AG20443 (cell line): ENCODE data around the gene TAS2R5.
"Not testable (repeated sequence)": the region's sequence is repeated elsewhere in the genome, so short reads cannot be mapped to it uniquely, and the experiment has no call there.

ENCODE experiments used
- DNase-seq: peaks from one replicate; pipeline ENCODE4 v3.0.0; 2012; ENCODE audit warnings: low spot score, mixed read lengths

The TAS2R5 gene

GRCh38 chr7:141789917-141790316, at the start of gene TAS2R5:
TSS of gene TAS2R5 (plus strand) at chr7:141790217. CDS start at chr7:141790362, 145 bp downstream.
- DNase-seq: no peak

GRCh38 chr7:141742229-141742628, 47.8 kb upstream of the TAS2R5 start:
- DNase-seq: no peak

- DNase-seq: no peak
Measured at GRCh38 chr7:141744131-141744530, 45.9 kb upstream of the TAS2R5 start.

GRCh38 chr7:141748396-141748795, 41.6 kb upstream of the TAS2R5 start:
- no peak for DNase-seq

GRCh38 chr7:141751904-141752303, 38.1 kb upstream of the TAS2R5 start:
- not testable (repeated sequence) for DNase-seq

- no peak for DNase-seq
Measured at GRCh38 chr7:141752634-141753033, 37.4 kb upstream of the TAS2R5 start.

GRCh38 chr7:141754939-141755338, 35.1 kb upstream of the TAS2R5 start:
- DNase-seq: peak; percentile 16

GRCh38 chr7:141763797-141764196, 26.2 kb upstream of the TAS2R5 start, which contains the start of gene TAS2R3:
TSS of gene TAS2R3 (plus strand) at chr7:141764097. CDS start at chr7:141764159, 62 bp downstream.
- no peak for DNase-seq

- DNase-seq: not testable (repeated sequence)
Measured at GRCh38 chr7:141770083-141770583, 19.9 kb upstream of the TAS2R5 start.

GRCh38 chr7:141776374-141776773, 13.6 kb upstream of the TAS2R5 start, which contains the start of gene TAS2R4:
TSS of gene TAS2R4 (plus strand) at chr7:141776674. CDS start at chr7:141778489, 1,815 bp downstream.
- no peak for DNase-seq

- DNase-seq: peak; percentile 61
Measured at GRCh38 chr7:141785706-141786552, 4.1 kb upstream of the TAS2R5 start.

- no peak for DNase-seq
Measured at GRCh38 chr7:141788296-141788695, 1.7 kb upstream of the TAS2R5 start.

GRCh38 chr7:141792526-141792925, 2.5 kb downstream of the TAS2R5 start:
- no peak for DNase-seq

- DNase-seq: no peak
Measured at GRCh38 chr7:141820067-141820466, 30.1 kb downstream of the TAS2R5 start.

GRCh38 chr7:141822432-141822831, 32.4 kb downstream of the TAS2R5 start:
- not testable (repeated sequence) for DNase-seq

GRCh38 chr7:141837683-141838082, 47.7 kb downstream of the TAS2R5 start:
- DNase-seq: no peak

GRCh38 chr7:141838581-141838980, 48.6 kb downstream of the TAS2R5 start:
- no peak for DNase-seq

GRCh38 chr7:141839256-141839655, 49.2 kb downstream of the TAS2R5 start:
- no peak for DNase-seq

GRCh38 chr7:141840708-141841107, 50.7 kb downstream of the TAS2R5 start:
- no peak for DNase-seq
